IPS-NIHi11 (cell line): Measurements from ENCODE around the gene PAPLN.

ENCODE experiments used
- DNase-seq: peaks from one replicate; pipeline ENCODE4 v3.0.0; 2012; ENCODE audit warnings: mixed read lengths, low spot score

The PAPLN gene

GRCh38 chr14:73246387-73247150 lies 9.3 kb downstream of the PAPLN start:
- no peak for DNase-seq

- DNase-seq, result no peak
These were observed 11.0 kb downstream of the PAPLN start for GRCh38 chr14:73248108-73248868.

- DNase-seq, result no peak
These were observed 11.8 kb downstream of the PAPLN start for GRCh38 chr14:73249108-73249507.

- DNase-seq, result no peak
These were observed 12.4 kb downstream of the PAPLN start for GRCh38 chr14:73249564-73250316.

GRCh38 chr14:73250317-73250713 lies 13.0 kb downstream of the PAPLN start:
- DNase-seq, result no peak

- no peak for DNase-seq
These were observed 13.6 kb downstream of the PAPLN start for GRCh38 chr14:73250781-73251500.

GRCh38 chr14:73251516-73252215 lies 14.4 kb downstream of the PAPLN start:
- DNase-seq, result no peak

GRCh38 chr14:73252491-73253322 lies 15.4 kb downstream of the PAPLN start:
- no peak for DNase-seq

- DNase-seq, result no peak
These were observed 16.0 kb downstream of the PAPLN start for GRCh38 chr14:73253323-73253610.

GRCh38 chr14:73253721-73254120 lies 16.4 kb downstream of the PAPLN start:
- no peak for DNase-seq

- no peak for DNase-seq
These were observed 17.1 kb downstream of the PAPLN start for GRCh38 chr14:73254247-73255004.

- DNase-seq, result no peak
These were observed 17.7 kb downstream of the PAPLN start for GRCh38 chr14:73255005-73255400.

GRCh38 chr14:73255693-73256225 lies 18.5 kb downstream of the PAPLN start:
- DNase-seq, result no peak

GRCh38 chr14:73258076-73258475 lies 20.8 kb downstream of the PAPLN start:
- no peak for DNase-seq

GRCh38 chr14:73258845-73259611 lies 21.7 kb downstream of the PAPLN start:
- DNase-seq, result no peak

- DNase-seq, result no peak
These were observed 22.5 kb downstream of the PAPLN start for GRCh38 chr14:73259837-73260236.

GRCh38 chr14:73260574-73260973 lies 23.3 kb downstream of the PAPLN start:
- no peak for DNase-seq

- DNase-seq, result no peak
These were observed 23.8 kb downstream of the PAPLN start for GRCh38 chr14:73261075-73261474.
